ENCODE data around the gene SUPV3L1.

The SUPV3L1 gene

GRCh38 chr10:69209787-69210484 is 29.9 kb downstream of the SUPV3L1 start:
- no peak overlapping the region for H3K4me3 ChIP-seq (ENCODE audit: low read depth, low read length)
- H3K27me3 ChIP-seq (ENCODE audit: insufficient read depth, low read depth, severe bottlenecking) = no peaks in the 10 kb centered on the region
- no peaks in the 10 kb centered on the region for H3K9me3 ChIP-seq (ENCODE audit: severe bottlenecking)
- H3K27ac ChIP-seq = no peak overlapping the region
- TF ChIP-seq CTCF (IDR thresholded peaks at IDR 0.05; ENCODE audit: low read depth, low read length) = no peak
- peaks cover 34% of the 10 kb centered on the region for H3K36me3 ChIP-seq
- DNase-seq = no peak

- Histone ChIP-seq H3K9me3 (ENCODE audit: severe bottlenecking) (no peaks in the 10 kb centered on the region), H3K27ac (no peak overlapping the region), H3K4me3 (ENCODE audit: low read depth, low read length) (no peak overlapping the region), H3K36me3 (peaks cover 24% of the 10 kb centered on the region), H3K27me3 (ENCODE audit: insufficient read depth, low read depth, severe bottlenecking) (no peaks in the 10 kb centered on the region)
- TF ChIP-seq CTCF (IDR thresholded peaks at IDR 0.05; ENCODE audit: low read depth, low read length) = no peak
- no peak for DNase-seq
These were observed 31.1 kb downstream of the SUPV3L1 start for GRCh38 chr10:69211104-69211503.

DNA sequence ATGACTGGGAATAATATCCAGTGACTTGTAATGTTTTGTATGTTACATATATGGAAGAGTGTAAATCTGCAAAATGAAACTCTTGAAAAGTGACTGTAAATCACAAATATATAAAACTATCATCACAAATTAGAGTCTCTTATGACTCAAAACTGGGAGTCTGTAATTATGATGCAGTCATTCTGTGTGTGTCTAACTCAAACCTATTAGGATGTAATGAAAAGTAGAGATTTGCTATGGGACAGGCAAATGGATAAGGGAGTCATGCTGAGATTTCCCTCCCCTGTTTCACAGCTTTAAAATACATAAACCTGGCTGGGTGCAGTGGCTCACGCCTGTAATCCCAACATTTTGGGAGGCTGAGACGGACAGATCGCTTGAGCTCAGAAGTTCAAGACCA is 31.5 kb downstream of the SUPV3L1 start:
- Histone ChIP-seq H3K36me3 (peaks cover 20% of the 10 kb centered on the region), H3K27ac (no peak overlapping the region), H3K4me3 (ENCODE audit: low read depth, low read length) (no peak overlapping the region), H3K9me3 (ENCODE audit: severe bottlenecking) (no peaks in the 10 kb centered on the region), H3K27me3 (ENCODE audit: insufficient read depth, low read depth, severe bottlenecking) (no peaks in the 10 kb centered on the region)
- no peak for TF ChIP-seq CTCF (IDR thresholded peaks at IDR 0.05; ENCODE audit: low read depth, low read length)
- no peak for DNase-seq

GRCh38 chr10:69213591-69214311 is 33.7 kb downstream of the SUPV3L1 start:
- Histone ChIP-seq H3K27me3 (ENCODE audit: insufficient read depth, low read depth, severe bottlenecking) (no peaks in the 10 kb centered on the region), H3K9me3 (ENCODE audit: severe bottlenecking) (no peaks in the 10 kb centered on the region), H3K27ac (no peak overlapping the region), H3K4me3 (ENCODE audit: low read depth, low read length) (no peak overlapping the region), H3K36me3 (peaks cover under 1% of the 10 kb centered on the region; the same call in 1 of the 2 replicates)
- DNase-seq = no peak
- TF ChIP-seq CTCF (IDR thresholded peaks at IDR 0.05; ENCODE audit: low read depth, low read length) = no peak

GRCh38 chr10:69214666-69215131 is 34.7 kb downstream of the SUPV3L1 start:
- H3K27ac ChIP-seq = no peak overlapping the region
- H3K9me3 ChIP-seq (ENCODE audit: severe bottlenecking) = no peaks in the 10 kb centered on the region
- H3K4me3 ChIP-seq (ENCODE audit: low read depth, low read length) = no peak overlapping the region
- no peaks in the 10 kb centered on the region for H3K27me3 ChIP-seq (ENCODE audit: insufficient read depth, low read depth, severe bottlenecking)
- DNase-seq = no peak
- no peaks in the 10 kb centered on the region for H3K36me3 ChIP-seq
- TF ChIP-seq CTCF (IDR thresholded peaks at IDR 0.05; ENCODE audit: low read depth, low read length) = no peak

Measured in WERI-Rb-1 (cell line).